Measurements from ENCODE around the gene CACNA1C. TPM values are rescaled to one million over a fixed set of nuclear protein-coding genes. Genes with fewer than 3 reads are reported as not detected.

Gene CACNA1C
- total and polyA plus RNA-seq, 2 of the 4 experiments (the other 2 are of a cell fraction), result 1.6 to 2.6 TPM

DNA sequence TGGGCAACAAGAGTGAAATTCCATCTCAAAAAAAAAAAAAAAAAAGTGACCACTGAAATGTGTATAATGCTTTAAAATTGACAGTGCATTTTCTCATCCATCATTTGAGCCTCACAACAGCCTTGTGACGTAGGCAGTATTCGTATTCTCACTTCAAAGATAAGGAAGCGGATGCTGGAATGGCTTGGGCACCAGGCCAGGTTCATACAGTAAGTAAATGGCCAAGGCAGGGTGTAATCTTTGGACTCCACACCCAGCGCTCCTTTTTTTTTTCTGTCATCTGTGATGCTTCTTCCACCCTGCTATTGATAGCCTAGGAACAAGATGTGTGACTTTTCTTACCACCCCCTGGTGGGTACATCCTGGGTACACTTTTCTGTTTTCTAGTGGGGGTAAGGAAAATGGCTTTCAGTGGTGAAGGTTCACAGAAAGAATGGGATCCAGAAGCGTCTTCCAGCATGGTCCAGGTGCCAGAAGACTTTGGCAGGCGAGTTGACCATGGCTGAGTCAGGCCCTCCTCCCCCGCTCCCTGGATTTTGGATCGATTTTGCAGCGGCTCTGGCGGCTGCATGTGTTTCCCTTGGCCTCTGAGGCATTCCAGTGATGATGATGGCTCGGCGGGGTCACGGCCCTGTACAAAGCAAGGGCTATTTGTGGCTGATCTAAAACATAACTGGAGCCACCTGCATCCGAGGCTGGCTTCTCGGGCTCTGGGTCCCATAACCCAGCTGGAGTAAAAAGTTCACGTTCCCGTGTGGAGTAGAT, 110.6 kb downstream of the CACNA1C start:
- peak overlapping the region; percentile 36; the same call in 1 of the 2 replicates for H2BK120ac ChIP-seq (ENCODE audit: low read depth, low read length)
- 0 out of 4 replicates have a peak, but pooled peaks cover 0 to 8% of the 10 kb centered on the region in 2 experiments for H3K79me1 ChIP-seq (ENCODE audit: low read depth in 1 of 2, low read length in 2 of 2)
- no peak overlapping the region for H3K56ac ChIP-seq (ENCODE audit: extremely low read depth, insufficient read depth, low read length)
- ChIA-PET POLR2A (ENCODE audit: unreplicated experiment) (no interaction called here), CTCF (no interaction called here)
- dilution Hi-C loops (cut with HindIII; ENCODE audit: low sequenced_read_pairs, unreplicated experiment), result no loop called here
- TF ChIP-seq MAFK (IDR thresholded peaks at IDR 0.05; ENCODE audit: low read depth, low read length) (no peak), SMC3 (IDR thresholded peaks at IDR 0.05; ENCODE audit: low read depth, low read length) (no peak), BHLHE40 (IDR thresholded peaks at IDR 0.05; ENCODE audit: low read depth, low read length) (peak; percentile 50; the same call in 1 of the 2 replicates), FOS (IDR thresholded peaks at IDR 0.05; ENCODE audit: low read depth, low read length) (peak; percentile 64), MXI1 (IDR thresholded peaks at IDR 0.05; ENCODE audit: borderline replicate concordance, low read depth, low read length) (no peak), CHD1 (IDR thresholded peaks at IDR 0.05; ENCODE audit: low read depth, low read length) (no peak), RCOR1 (IDR thresholded peaks at IDR 0.05; ENCODE audit: insufficient replicate concordance, low read length) (peak; percentile 83), CEBPB (IDR thresholded peaks at IDR 0.05; ENCODE audit: low read depth, low read length) (no peak), RAD21 (IDR thresholded peaks at IDR 0.05; ENCODE audit: low read length) (no peak), MAZ (IDR thresholded peaks at IDR 0.05; ENCODE audit: borderline replicate concordance, low read depth, low read length) (no peak)
- TF ChIP-seq, protein P1, sequence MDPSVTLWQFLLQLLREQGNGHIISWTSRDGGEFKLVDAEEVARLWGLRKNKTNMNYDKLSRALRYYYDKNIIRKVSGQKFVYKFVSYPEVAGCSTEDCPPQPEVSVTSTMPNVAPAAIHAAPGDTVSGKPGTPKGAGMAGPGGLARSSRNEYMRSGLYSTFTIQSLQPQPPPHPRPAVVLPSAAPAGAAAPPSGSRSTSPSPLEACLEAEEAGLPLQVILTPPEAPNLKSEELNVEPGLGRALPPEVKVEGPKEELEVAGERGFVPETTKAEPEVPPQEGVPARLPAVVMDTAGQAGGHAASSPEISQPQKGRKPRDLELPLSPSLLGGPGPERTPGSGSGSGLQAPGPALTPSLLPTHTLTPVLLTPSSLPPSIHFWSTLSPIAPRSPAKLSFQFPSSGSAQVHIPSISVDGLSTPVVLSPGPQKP (IDR thresholded peaks at IDR 0.05; ENCODE audit: borderline replicate concordance, low read depth, low read length), result no peak
- TF ChIP-seq, protein P2, sequence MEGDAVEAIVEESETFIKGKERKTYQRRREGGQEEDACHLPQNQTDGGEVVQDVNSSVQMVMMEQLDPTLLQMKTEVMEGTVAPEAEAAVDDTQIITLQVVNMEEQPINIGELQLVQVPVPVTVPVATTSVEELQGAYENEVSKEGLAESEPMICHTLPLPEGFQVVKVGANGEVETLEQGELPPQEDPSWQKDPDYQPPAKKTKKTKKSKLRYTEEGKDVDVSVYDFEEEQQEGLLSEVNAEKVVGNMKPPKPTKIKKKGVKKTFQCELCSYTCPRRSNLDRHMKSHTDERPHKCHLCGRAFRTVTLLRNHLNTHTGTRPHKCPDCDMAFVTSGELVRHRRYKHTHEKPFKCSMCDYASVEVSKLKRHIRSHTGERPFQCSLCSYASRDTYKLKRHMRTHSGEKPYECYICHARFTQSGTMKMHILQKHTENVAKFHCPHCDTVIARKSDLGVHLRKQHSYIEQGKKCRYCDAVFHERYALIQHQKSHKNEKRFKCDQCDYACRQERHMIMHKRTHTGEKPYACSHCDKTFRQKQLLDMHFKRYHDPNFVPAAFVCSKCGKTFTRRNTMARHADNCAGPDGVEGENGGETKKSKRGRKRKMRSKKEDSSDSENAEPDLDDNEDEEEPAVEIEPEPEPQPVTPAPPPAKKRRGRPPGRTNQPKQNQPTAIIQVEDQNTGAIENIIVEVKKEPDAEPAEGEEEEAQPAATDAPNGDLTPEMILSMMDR (conservative IDR thresholded peaks at IDR 0.05; ENCODE audit: low read depth, low read length), result 0 out of 2 replicates have a peak, but pooled peaks have one; percentile 4
- TF ChIP-seq, protein P3, sequence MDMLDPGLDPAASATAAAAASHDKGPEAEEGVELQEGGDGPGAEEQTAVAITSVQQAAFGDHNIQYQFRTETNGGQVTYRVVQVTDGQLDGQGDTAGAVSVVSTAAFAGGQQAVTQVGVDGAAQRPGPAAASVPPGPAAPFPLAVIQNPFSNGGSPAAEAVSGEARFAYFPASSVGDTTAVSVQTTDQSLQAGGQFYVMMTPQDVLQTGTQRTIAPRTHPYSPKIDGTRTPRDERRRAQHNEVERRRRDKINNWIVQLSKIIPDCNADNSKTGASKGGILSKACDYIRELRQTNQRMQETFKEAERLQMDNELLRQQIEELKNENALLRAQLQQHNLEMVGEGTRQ (IDR thresholded peaks at IDR 0.05; ENCODE audit: low read depth, low read length), result no peak
- H2AK5ac ChIP-seq (ENCODE audit: low read depth, low read length), result no peak overlapping the region; the same call in 1 of the 2 replicates
- 0 out of 2 replicates have a peak, but pooled peaks cover 5% of the 10 kb centered on the region for H4K20me1 ChIP-seq (ENCODE audit: insufficient read depth, low read length)
- H3K4ac ChIP-seq (ENCODE audit: low read depth, low read length), result peak overlapping the region; percentile 61
- H3K23ac ChIP-seq (ENCODE audit: low read depth, low read length), result no peak overlapping the region
- 0 out of 2 replicates have a peak overlapping the region, but pooled peaks have one; percentile 10 for H3K14ac ChIP-seq (replicated peaks; ENCODE audit: low read depth, low read length)
- in situ Hi-C loops (cut with MboI; ENCODE audit: low sequenced_read_pairs), result no loop called here
- no peaks in the 10 kb centered on the region for H3K36me3 ChIP-seq (ENCODE audit: control insufficient read depth, insufficient read depth, low read length)
- peak overlapping the region; percentile 59 for H2AFZ ChIP-seq (replicated peaks; ENCODE audit: low read length, poor library complexity)
- BruUV-seq (replicated peaks), result no TSS peak
- H3K9me3 ChIP-seq (ENCODE audit: control insufficient read depth, insufficient read depth, low read length), result peaks cover 3% of the 10 kb centered on the region; the same call in 1 of the 2 replicates
- H4K91ac ChIP-seq (ENCODE audit: insufficient read depth, low read depth, low read length), result no peak overlapping the region; the same call in 1 of the 2 replicates
- peak overlapping the region; percentile 14; the same call in 1 of the 2 replicates for H3K27ac ChIP-seq (ENCODE audit: insufficient read depth, low read length)
- peaks cover 18% of the 10 kb centered on the region for H3K4me1 ChIP-seq (ENCODE audit: control insufficient read depth, insufficient read depth, low read length)
- H2AK9ac ChIP-seq (replicated peaks; ENCODE audit: low read depth, low read length, poor library complexity), result no peak overlapping the region
- H2BK5ac ChIP-seq (ENCODE audit: low read depth, low read length, poor library complexity, severe bottlenecking), result no peak overlapping the region
- no peak overlapping the region for H3K4me3 ChIP-seq (ENCODE audit: insufficient read depth, low read depth, low read length)
- ATAC-seq (ENCODE audit: low read depth) (peak; percentile 86), DNase-seq (peak; percentile 98)
- H3K27me3 ChIP-seq (ENCODE audit: control insufficient read depth, insufficient read depth, low read length), result no peaks in the 10 kb centered on the region
- no peak overlapping the region for H3K18ac ChIP-seq (ENCODE audit: low read depth, low read length)
- peak overlapping the region in 1 of 2 experiments; percentile 51; a peak in 1 of 4 replicates for H4K8ac ChIP-seq (ENCODE audit: low read depth in 2 of 2, low read length in 2 of 2)
- no peak overlapping the region for H4K5ac ChIP-seq (ENCODE audit: low read depth, low read length)
- H3K9ac ChIP-seq (ENCODE audit: low read depth, low read length), result no peak overlapping the region
- WGBS, 2 experiments (ENCODE audit: extremely low coverage in 2 of 2, insufficient read length in 1 of 2), result 3% methylated on average over 5 of the region's 17 CpGs; no CpG with 5 or more reads in 1 of the 2 experiments
- H2BK20ac ChIP-seq (ENCODE audit: low read depth, low read length), result peak overlapping the region; percentile 36; the same call in 1 of the 2 replicates
- H3K4me2 ChIP-seq (ENCODE audit: low read depth, low read length), result peak overlapping the region; percentile 6; the same call in 1 of the 2 replicates
- intact Hi-C loops (cut with micrococcal nuclease), result no loop called here
- no peak overlapping the region for H2BK15ac ChIP-seq (ENCODE audit: low read depth, low read length)
- peaks cover 21% of the 10 kb centered on the region; the same call in 1 of the 2 replicates for H3K9me1 ChIP-seq (ENCODE audit: insufficient read depth, low read length)

Data from IMR-90 (cell line).